H9 (cell line): ENCODE measurements around the gene UNC5B. TPM values are rescaled to one million over a fixed set of nuclear protein-coding genes. Genes with fewer than 3 reads are reported as not detected.

Source experiments
- DNase-seq: peaks from one replicate; pipeline ENCODE4 v3.0.0-alpha.2; 2017
- H2AFZ ChIP-seq: one replicate; pipeline ENCODE4 v1.6.1; 2013; ENCODE audit warnings: mild to moderate bottlenecking, low read length, control low read depth, moderate library complexity
- H2AK5ac ChIP-seq: 2 replicates; pipeline ENCODE4 v1.6.1; 2013; ENCODE audit warnings: low read length, control low read depth, mixed read lengths; ENCODE audit not compliant: insufficient read length
- H2BK120ac ChIP-seq: one replicate; pipeline ENCODE4 v1.6.1; 2013; ENCODE audit warnings: low read depth, mild to moderate bottlenecking, low read length, control low read depth, inconsistent platforms; ENCODE audit not compliant: poor library complexity, severe bottlenecking
- H2BK12ac ChIP-seq: 2 replicates; pipeline ENCODE4 v1.6.1; 2013; ENCODE audit warnings: low read length, control low read depth, mixed read lengths, low read depth; ENCODE audit not compliant: insufficient read length
- H2BK15ac ChIP-seq: 2 replicates; pipeline ENCODE4 v1.6.1; 2013; ENCODE audit warnings: low read depth, low read length, control low read depth
- H2BK20ac ChIP-seq: one replicate; pipeline ENCODE4 v1.6.1; 2013; ENCODE audit warnings: low read depth, mild to moderate bottlenecking, low read length, control low read depth, inconsistent platforms; ENCODE audit not compliant: poor library complexity, severe bottlenecking
- H2BK5ac ChIP-seq: 2 replicates; pipeline ENCODE4 v1.6.1; 2013; ENCODE audit warnings: low read length, control low read depth, mixed read lengths; ENCODE audit not compliant: insufficient read length
- H3K14ac ChIP-seq: 2 replicates; pipeline ENCODE4 v1.6.1; 2013; ENCODE audit warnings: low read length, control low read depth; ENCODE audit not compliant: insufficient read depth
- H3K18ac ChIP-seq: 2 replicates; pipeline ENCODE4 v1.6.1; 2013; ENCODE audit warnings: low read depth, mild to moderate bottlenecking, mixed read lengths, low read length, control low read depth; ENCODE audit not compliant: insufficient read length
- H3K23ac ChIP-seq: 2 replicates; pipeline ENCODE4 v1.6.1; 2013; ENCODE audit warnings: low read length, control low read depth, mixed read lengths, low read depth; ENCODE audit not compliant: insufficient read length
- H3K23me2 ChIP-seq: 2 replicates; pipeline ENCODE4 v1.6.1; 2013; ENCODE audit warnings: low read depth, mild to moderate bottlenecking, mixed read lengths, low read length, control low read depth; ENCODE audit not compliant: insufficient read length, poor library complexity, severe bottlenecking
- H3K27ac ChIP-seq: 2 replicates; pipeline ENCODE4 v1.5.1; 2013; ENCODE audit warnings: low read length, control low read depth, mixed read lengths, low read depth; ENCODE audit not compliant: insufficient read length
- H3K27me3 ChIP-seq: 2 replicates; pipeline ENCODE4 v1.6.1; 2013; ENCODE audit warnings: low read length, control low read depth, inconsistent platforms; ENCODE audit not compliant: insufficient read depth
- H3K4ac ChIP-seq: 2 replicates; pipeline ENCODE4 v1.6.1; 2013; ENCODE audit warnings: low read depth, mild to moderate bottlenecking, control low read depth, inconsistent platforms, low read length, moderate library complexity
- H3K4me1 ChIP-seq: 2 replicates; pipeline ENCODE4 v1.6.1; 2013; ENCODE audit warnings: low read length, control low read depth, inconsistent platforms; ENCODE audit not compliant: insufficient read depth
- H3K4me2 ChIP-seq: 2 replicates; pipeline ENCODE4 v1.6.1; 2013; ENCODE audit warnings: low read length, control low read depth, mixed read lengths; ENCODE audit not compliant: insufficient read length, insufficient read depth
- H3K56ac ChIP-seq: 2 replicates; pipeline ENCODE4 v1.6.1; 2013; ENCODE audit warnings: low read depth, mild to moderate bottlenecking, mixed read lengths, low read length, control low read depth; ENCODE audit not compliant: insufficient read length
- H3K79me1 ChIP-seq: 2 replicates; pipeline ENCODE4 v1.6.1; 2013; ENCODE audit warnings: low read depth, mild to moderate bottlenecking, moderate library complexity, low read length, control low read depth, inconsistent platforms; ENCODE audit not compliant: insufficient read depth, poor library complexity, severe bottlenecking
- H3K79me2 ChIP-seq: 2 replicates; pipeline ENCODE4 v1.6.1; 2013; ENCODE audit warnings: low read length, control low read depth, inconsistent platforms; ENCODE audit not compliant: insufficient read depth
- H3K9ac ChIP-seq: 2 replicates; pipeline ENCODE4 v1.6.1; 2013; ENCODE audit warnings: low read length, control low read depth, mixed read lengths; ENCODE audit not compliant: insufficient read length; ENCODE audit errors: extremely low read depth
- H3K9me3 ChIP-seq: one replicate; pipeline ENCODE4 v1.6.1; 2013; ENCODE audit warnings: low read depth, low read length, inconsistent platforms; ENCODE audit not compliant: control insufficient read depth
- H3T11ph ChIP-seq: one replicate; pipeline ENCODE4 v1.6.1; 2013; ENCODE audit warnings: mild to moderate bottlenecking, low read length, control low read depth, inconsistent platforms
- H4K20me1 ChIP-seq: one replicate; pipeline ENCODE4 v1.6.1; 2013; ENCODE audit not compliant: control insufficient read depth, insufficient read length, insufficient read depth
- H4K5ac ChIP-seq: 2 replicates; pipeline ENCODE4 v1.6.1; 2013; ENCODE audit warnings: low read depth, mild to moderate bottlenecking, mixed read lengths, low read length, control low read depth; ENCODE audit not compliant: insufficient read length
- H4K8ac ChIP-seq: replicated peaks from 2 replicates; pipeline ENCODE4 v1.6.1; 2013; ENCODE audit warnings: low read length, control low read depth, mixed read lengths, low read depth; ENCODE audit not compliant: insufficient read length
- H4K91ac ChIP-seq: 2 replicates; pipeline ENCODE4 v1.6.1; 2013; ENCODE audit warnings: low read depth, mild to moderate bottlenecking, moderate library complexity, mixed read lengths, low read length, control low read depth; ENCODE audit not compliant: insufficient read length
- H3K27ac Mint-ChIP-seq, 3 experiments: 2 replicates in 2 of 3; 3 replicates in 1 of 3; pipeline ENCODE4 v1.8.0; 2020 to 2021; ENCODE audit warnings: mixed read lengths in 3 of 3, mild to moderate bottlenecking in 1 of 3, moderate library complexity in 1 of 3
- H3K27me3 Mint-ChIP-seq: 2 replicates; pipeline ENCODE4 v1.8.0; 2021; ENCODE audit warnings: low read depth, mild to moderate bottlenecking, moderate library complexity, mixed read lengths
- H3K36me3 Mint-ChIP-seq, 3 experiments: 2 replicates in 2 of 3; 3 replicates in 1 of 3; pipeline ENCODE4 v1.8.0; 2020 to 2021; ENCODE audit warnings: low read depth in 3 of 3, mixed read lengths in 3 of 3; ENCODE audit not compliant: insufficient read depth in 1 of 3
- H3K4me1 Mint-ChIP-seq, 2 experiments: 2 replicates each; pipeline ENCODE4 v1.8.0; 2020; ENCODE audit warnings: mixed read lengths in 2 of 2
- H3K4me3 Mint-ChIP-seq, 2 experiments: 2 replicates in 1 of 2; 3 replicates in 1 of 2; pipeline ENCODE4 v1.8.0; 2020 to 2021; ENCODE audit warnings: mild to moderate bottlenecking in 2 of 2, mixed read lengths in 2 of 2, moderate library complexity in 1 of 2
- H3K9me3 Mint-ChIP-seq, 2 experiments: 2 replicates in 1 of 2; 3 replicates in 1 of 2; pipeline ENCODE4 v1.8.0; 2020; ENCODE audit warnings: mild to moderate bottlenecking in 2 of 2, mixed read lengths in 2 of 2, moderate library complexity in 1 of 2
- WGBS: extraction: QIAGEN DNeasy Blood & Tissue Kit; methylation state at CpG from one replicate; pipeline ENCODE4 v1.1.7; 2013; ENCODE audit warnings: missing lambda C conversion rate, low lambda C conversion rate, mixed read lengths; ENCODE audit not compliant: insufficient read length; ENCODE audit errors: extremely low coverage; 5-methylcytosine and 5-hydroxymethylcytosine counted together
- total RNA-seq: library from RNA; stranded (reverse); gene quantifications from 2 replicates; pipeline ENCODE4 v1.2.1, GENCODE V29; 2021
- TF ChIP-seq, protein P1 (sequence below): fragments of 200-600 bp; sonication (generic); conservative IDR thresholded peaks from 3 replicates; pipeline ENCODE4 v1.8.0; 2021; ENCODE audit warnings: antibody characterized with exemption, mild to moderate bottlenecking

The UNC5B gene
- total RNA-seq, 1 experiment from 2014 or later: 28.4 TPM

DNA sequence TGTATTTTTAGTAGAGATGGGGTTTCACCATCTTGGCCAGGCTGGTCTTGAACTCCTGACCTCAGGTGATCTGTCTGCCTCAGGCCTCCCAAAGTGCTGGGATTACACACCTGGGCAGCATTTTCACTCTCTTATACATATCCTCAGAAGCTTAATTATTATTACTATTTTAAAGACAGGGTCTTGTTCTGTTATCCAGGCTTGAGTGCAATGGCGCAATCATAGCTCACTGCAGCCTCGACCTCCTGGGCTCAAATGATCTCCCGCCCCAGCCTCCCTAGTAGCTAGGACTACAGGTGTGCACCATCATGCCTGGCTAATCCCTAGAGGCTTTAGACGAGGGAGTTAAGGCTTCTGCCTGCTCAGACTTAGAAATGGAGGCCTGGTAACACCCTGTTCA lies 26.3 kb downstream of the UNC5B start:
- no CpG with 5 or more reads among the region's 4 CpGs for WGBS

More for the DNA sequence above, 26.3 kb downstream of the UNC5B start:
- H3K14ac ChIP-seq: no peak overlapping the region
- H4K20me1 ChIP-seq: no peaks in the 10 kb centered on the region
- H3K27me3 ChIP-seq: no peaks in the 10 kb centered on the region
- no peak overlapping the region for H3T11ph ChIP-seq
- no peak overlapping the region for H3K18ac ChIP-seq
- H3K9me3 ChIP-seq: no peaks in the 10 kb centered on the region
- H3K79me2 ChIP-seq: no peaks in the 10 kb centered on the region
- H3K79me1 ChIP-seq: no peaks in the 10 kb centered on the region
- H3K23ac ChIP-seq: no peak overlapping the region
- H3K56ac ChIP-seq: no peak overlapping the region
- no peak overlapping the region for H3K27ac Mint-ChIP-seq
- H2BK120ac ChIP-seq: no peak overlapping the region
- no peak overlapping the region for H3K4me2 ChIP-seq
- H4K5ac ChIP-seq: no peak overlapping the region
- H3K4me3 Mint-ChIP-seq: no peak overlapping the region
- no peak overlapping the region for H3K4ac ChIP-seq
- H4K91ac ChIP-seq: no peak overlapping the region
- no peak overlapping the region for H2BK20ac ChIP-seq
- peaks cover 3% of the 10 kb centered on the region for H3K27me3 Mint-ChIP-seq
- H2BK15ac ChIP-seq: no peak overlapping the region
- peaks cover 40 to 51% of the 10 kb centered on the region in 2 experiments for H3K4me1 Mint-ChIP-seq
- H2BK12ac ChIP-seq: no peak overlapping the region
- TF ChIP-seq, protein P1, sequence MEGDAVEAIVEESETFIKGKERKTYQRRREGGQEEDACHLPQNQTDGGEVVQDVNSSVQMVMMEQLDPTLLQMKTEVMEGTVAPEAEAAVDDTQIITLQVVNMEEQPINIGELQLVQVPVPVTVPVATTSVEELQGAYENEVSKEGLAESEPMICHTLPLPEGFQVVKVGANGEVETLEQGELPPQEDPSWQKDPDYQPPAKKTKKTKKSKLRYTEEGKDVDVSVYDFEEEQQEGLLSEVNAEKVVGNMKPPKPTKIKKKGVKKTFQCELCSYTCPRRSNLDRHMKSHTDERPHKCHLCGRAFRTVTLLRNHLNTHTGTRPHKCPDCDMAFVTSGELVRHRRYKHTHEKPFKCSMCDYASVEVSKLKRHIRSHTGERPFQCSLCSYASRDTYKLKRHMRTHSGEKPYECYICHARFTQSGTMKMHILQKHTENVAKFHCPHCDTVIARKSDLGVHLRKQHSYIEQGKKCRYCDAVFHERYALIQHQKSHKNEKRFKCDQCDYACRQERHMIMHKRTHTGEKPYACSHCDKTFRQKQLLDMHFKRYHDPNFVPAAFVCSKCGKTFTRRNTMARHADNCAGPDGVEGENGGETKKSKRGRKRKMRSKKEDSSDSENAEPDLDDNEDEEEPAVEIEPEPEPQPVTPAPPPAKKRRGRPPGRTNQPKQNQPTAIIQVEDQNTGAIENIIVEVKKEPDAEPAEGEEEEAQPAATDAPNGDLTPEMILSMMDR: no peak
- no peaks in the 10 kb centered on the region for H3K23me2 ChIP-seq
- no peak overlapping the region for H3K9ac ChIP-seq
- H4K8ac ChIP-seq: no peak overlapping the region
- no peak overlapping the region for H2AFZ ChIP-seq
- H3K36me3 Mint-ChIP-seq: no peaks in the 10 kb centered on the region
- H3K9me3 Mint-ChIP-seq: no peaks in the 10 kb centered on the region
- H2BK5ac ChIP-seq: no peak overlapping the region
- no peak overlapping the region for H2AK5ac ChIP-seq
- no peak overlapping the region for H3K27ac ChIP-seq
- peaks cover 6% of the 10 kb centered on the region for H3K4me1 ChIP-seq
- DNase-seq: no peak
